Iris pigment epithelial cell (primary cell): ENCODE data around the gene FZD1.
A peak's percentile ranks its signal among the peaks of the same experiment; 100 is the strongest.

Experiments
- DNase-seq: peaks from one replicate; pipeline ENCODE4 v3.0.0-alpha.2; 2011; ENCODE audit warnings: low read depth

The FZD1 gene

DNA sequence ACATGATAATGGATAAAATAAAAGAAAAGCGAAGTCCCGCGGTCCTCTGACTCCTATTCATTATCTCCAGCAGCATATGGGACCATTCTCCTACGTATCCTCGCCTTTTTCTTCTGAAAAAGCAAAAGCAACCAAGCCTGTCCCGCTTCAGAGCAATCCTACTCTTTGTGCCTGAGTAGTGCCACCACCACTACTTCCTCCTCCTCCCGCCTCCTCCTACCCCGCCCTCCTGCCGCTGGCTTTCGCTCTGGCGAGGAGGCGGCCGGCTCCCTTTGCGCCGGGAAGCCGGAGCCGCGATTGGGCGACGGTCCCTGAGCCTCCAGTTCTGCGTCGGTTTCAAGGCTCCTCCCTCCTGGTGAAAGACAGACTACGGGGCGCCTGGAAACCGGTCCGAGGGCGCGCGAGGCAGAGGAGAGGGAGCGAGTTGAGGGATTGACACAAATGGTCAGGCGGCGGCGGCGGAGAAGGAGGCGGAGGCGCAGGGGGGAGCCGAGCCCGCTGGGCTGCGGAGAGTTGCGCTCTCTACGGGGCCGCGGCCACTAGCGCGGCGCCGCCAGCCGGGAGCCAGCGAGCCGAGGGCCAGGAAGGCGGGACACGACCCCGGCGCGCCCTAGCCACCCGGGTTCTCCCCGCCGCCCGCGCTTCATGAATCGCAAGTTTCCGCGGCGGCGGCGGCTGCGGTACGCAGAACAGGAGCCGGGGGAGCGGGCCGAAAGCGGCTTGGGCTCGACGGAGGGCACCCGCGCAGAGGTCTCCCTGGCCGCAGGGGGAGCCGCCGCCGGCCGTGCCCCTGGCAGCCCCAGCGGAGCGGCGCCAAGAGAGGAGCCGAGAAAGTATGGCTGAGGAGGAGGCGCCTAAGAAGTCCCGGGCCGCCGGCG is at the start of gene FZD1:
Gene FZD1 (plus strand): TSS at position 388 of the 878 bp plus-strand sequence. CDS start 448 bp downstream, at position 836.
- DNase-seq = peak; percentile 99

DNA sequence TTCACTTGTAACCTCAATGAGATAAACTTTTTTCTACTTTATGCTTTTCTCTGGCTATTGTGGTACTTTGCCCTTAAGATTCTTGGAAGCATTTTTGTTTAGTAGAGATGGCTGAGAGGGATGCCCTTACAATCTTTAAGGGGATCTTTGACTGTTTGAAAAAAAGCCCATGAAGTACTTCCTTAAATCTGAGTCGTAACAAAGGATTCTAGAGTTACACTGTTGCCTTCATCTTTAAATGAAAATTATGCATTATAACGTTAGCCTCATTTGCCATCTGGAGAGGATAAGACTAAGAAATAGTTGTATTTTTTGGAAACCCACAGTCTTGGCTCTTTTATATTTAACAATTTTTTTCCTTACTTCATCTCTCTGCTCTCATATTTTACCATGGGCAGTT is 37.8 kb upstream of the FZD1 start:
- DNase-seq = no peak

DNA sequence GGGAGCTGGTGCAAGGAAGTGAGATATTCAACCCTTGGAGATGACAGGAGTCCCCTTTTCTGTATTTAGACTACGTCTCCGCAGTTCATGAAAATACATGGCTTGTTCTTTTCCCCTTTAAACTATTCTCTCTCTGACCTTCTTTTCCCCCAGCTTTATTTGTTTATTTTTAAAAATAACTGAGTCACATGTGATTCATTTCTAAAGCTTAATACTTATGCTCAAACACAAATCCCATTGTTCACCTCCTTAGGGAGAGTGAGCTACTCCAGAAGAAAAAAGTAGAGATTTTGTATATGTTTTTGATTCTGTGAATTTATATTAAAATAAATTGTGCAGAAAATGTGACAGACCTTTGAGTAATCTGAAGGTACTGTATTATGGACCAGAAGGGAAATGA is 35.9 kb upstream of the FZD1 start:
- peak; percentile 45 for DNase-seq

DNA sequence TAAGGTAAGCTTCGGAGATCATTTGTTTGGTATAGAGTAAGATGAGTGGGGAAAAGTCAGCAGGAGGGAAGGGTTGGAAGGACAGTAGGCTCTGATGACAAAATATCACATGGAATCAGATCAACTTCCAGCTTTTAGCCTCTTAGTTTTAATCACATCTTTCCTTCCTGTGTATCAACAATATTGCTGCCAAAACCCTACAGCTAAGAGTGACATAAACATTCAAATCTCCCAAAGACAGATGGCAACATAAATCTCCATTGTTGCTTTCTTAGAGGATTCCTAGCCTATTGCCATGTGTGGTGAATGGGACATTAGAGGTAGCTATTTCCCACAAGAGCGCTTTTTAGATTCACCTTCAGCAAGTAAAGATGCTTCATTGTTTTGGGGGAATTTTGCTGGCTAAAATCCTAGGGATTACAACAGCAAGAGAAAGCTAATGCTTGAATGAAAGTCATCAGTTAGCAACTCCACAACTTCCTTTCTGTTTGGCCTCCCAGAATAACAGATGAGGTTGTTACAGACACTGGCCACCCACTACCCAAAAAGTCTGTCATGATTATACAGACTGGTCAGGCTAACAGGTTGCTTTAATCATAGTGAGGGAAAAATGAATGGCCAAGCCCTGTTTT is 35.2 kb upstream of the FZD1 start:
- DNase-seq = no peak

DNA sequence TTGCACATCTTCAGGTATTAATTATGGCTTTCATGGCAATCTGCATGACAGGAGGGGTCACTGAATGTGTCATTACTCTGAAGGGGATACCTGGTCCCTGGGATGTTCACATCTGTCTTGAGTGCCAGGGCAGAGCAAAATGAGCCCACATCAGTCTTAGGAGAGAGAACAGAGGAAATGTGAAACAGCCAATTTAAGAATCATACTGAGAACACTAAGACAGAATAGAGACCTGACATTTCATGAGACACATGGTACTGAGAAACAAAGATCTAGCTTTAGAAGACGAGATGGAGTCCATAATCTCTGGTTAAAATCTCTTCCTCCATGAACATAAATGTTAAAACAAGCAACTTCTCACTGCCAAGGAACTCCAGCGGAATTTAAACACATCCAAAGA is 34.1 kb upstream of the FZD1 start:
- DNase-seq = no peak

DNA sequence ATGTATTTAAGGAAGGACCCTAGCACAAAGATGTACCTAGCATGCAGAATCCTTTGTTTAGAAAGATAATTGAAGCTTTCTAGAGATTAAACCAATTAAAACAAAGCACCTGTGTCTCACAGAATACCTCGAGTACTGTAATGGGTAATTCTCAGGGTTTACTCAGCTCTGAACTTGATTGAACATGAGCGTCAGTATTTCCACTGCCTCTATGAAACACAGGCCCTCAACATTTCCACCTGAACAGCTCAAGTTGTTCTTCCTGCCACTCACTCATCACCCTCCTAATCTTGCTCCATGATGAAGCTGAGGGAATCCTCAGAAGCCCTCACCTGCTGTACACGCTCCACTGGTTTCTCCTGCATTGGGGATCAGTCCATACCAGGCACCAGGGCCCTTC is 33.7 kb upstream of the FZD1 start:
- DNase-seq = no peak

DNA sequence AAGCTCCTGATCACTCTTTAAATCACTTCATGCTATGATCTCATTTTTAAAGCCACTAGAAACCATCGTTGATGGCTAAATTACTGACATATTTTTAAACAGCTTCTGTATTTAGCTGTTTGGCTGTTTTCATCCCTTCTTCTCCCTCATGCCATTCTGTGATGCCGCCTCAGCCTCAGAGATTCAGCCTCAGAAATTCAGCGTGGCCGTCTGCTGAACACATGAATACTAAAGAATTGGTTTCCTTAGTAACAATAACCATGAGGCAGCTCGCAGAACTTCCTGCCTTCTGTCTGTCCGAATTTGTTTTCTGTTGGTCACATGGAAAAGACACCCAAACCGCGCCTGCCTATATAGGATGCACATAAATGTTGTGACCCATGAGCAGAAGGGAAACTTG is 31.0 kb upstream of the FZD1 start:
- no peak for DNase-seq

DNA sequence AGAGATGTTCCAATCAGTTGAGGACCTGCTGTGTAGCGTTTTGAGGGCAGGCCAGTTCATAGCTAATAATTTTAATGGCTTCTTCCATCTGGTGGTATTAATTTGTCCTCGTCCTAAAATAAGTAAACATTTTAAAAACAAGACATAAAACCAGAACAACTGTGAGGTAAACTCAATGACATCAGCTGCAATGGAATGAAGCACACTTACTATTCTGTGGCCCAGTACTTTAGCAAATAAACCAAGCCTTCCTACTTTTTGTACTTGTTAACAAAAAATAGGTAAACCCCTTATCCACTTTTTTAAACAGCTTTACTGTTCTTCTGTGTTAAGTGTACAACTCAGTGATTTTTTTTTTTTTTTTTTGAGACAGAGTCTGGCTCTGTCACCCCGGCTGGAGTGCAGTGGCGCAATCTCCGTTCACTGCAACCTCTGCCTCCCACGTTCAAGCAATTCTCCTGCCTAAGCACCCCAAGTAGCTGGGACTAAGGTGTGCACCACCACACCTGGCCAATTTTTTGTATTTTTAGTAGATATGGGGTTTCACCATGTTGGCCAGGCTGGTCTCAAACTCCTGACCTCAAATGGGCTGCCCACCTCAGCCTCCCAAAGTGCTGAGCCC is 28.9 kb upstream of the FZD1 start:
- DNase-seq = no peak

DNA sequence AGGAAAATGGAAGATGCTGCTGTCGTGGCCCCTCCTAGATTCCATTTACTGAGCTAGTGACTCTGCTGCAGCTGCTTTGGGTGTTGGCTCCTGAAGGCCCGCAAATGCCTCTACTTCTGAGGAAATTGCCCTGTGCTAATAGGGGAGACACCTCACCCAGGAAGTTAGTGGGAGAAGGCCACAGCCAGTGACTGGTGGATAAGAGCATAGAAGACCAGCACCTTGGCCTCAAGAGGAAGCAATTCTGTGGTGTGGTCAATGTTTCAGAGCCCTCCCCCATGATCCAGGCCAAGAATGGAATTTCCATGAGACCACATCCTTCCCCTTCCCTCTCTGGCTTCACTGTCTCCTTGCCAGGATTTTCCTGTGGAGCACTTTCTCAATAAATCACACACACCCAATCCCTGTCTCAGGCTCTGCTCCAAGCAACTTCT is 25.0 kb upstream of the FZD1 start:
- peak; percentile 78 for DNase-seq

DNA sequence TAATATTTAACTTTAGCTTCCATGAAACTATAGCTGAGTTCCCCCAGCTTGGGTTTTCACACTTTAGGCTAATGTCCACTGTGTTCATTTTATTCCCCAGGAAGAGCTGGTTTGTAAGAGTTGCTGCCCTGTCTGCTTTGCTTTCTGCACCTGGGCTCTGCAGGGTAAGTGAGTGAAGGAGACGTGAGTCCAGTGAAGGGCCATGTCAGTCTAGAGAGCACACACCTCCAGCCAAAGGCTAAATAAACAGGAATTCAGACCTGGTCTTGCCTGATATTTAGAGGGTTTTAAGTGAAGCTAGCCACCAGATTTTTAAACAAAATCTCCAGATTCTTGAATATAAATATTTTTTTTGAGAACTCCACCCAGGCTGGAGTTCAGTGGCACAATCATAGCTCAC is 24.5 kb upstream of the FZD1 start:
- no peak for DNase-seq

DNA sequence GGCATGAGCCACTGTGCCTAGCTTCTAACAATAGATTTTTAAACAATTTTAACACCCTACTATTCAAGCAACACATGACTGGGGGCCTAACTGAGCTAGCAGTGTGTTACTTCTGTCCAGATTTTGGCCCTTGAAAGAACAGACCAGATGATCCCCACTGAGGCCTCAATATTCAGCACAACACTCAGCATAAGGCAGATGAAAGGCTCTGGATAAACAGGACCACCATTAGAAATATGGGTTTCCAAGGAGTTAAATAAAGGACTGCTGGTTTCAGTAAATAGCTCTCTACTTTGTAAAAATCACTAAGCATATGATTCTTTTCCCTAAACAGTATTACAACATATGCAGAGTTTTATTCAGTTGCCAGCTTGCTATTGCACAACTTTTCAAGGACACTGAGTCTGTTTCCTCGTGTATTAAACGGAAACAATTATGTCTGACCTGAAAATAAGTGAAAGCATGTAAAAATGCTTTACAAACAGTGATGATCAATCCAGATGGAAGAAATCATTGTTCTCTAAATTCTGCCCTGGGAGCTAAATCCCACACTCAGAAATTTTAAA is 23.8 kb upstream of the FZD1 start:
- peak; percentile 86 for DNase-seq

DNA sequence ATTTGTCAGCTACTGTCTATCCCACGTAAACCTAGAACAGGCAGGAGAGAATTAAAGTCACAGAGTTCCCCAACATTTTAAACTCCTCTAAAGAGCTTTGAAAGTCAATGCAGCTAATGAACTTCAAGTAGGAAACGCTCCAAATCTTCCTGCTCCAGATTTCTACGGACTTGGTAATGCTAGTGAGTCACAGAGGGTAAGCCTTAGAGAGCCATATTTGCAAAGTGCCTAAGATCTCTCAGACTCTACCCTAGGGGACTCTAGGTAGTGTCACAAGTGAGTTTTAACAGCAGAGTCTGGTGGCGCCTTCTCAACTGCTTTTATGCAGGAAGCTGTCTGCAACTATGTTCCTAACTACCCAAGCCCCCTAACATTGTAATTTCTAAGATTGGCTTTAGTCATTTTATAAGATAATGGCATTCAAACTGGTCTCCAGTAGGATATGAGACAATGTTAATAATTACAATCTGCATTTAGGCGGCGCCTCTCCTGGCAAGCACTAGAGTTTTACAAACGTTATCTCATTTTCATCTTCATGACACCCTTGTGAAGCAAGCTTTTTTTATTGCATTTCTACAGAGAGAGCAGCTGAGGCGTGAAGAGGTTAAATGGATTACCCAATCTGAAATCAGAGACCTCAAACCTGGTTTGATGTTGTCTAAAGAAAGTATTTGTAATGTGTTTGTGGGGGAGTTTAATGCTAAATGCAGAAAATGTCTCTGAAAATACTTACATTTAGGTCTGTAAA is 22.0 kb upstream of the FZD1 start:
- peak; percentile 66 for DNase-seq

DNA sequence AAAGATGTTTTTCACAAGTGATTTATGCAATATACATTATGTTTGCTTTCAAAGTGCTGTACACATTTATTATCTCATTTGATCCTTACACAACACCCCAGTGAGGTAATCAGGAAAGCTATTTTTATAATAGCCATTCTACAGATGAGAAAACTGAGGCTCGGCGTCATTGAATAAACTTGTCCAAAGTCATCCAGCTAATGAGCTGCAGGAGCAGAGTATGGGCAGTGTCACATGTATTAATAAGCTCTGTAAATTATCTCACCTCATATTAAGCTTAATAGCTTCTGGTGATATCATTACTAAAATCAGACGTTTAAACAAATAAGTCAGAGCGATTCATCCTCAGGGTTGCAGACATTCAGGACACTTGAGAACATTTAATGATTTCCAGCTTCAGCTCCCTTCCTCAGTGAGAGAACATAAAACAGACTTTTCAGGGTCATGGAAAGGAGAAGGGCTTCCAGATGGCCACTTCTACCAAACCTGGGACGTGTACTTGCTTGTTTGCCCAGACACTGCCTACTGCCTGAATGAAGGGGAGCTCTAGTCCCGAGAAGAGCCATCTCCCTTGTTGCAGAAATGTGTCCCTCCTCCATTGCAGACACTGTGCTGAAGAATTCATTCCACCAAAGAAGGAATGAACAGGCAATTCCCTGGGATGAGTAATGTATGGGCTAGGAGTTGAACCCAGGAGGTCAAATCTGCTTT is 20.5 kb upstream of the FZD1 start:
- DNase-seq = peak; percentile 46

DNA sequence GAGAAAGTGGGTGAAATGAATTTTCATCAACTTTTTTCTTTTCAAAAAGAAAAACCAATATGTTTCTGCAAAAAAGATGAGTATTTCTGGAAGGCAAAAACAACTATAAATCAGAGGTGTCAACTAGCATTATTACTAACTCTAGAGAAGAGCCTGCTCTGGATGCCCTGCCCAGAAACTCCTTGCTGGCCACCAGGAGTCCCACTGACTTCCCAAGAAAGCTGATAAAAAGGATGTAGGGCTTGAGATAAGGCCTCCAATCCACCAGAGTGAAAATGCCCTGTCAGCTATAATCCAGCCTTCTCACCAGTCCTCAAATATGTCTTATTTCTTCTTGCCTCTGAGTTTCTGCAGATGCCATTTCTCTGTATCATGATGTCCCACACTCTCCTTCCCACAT is 16.7 kb upstream of the FZD1 start:
- no peak for DNase-seq

DNA sequence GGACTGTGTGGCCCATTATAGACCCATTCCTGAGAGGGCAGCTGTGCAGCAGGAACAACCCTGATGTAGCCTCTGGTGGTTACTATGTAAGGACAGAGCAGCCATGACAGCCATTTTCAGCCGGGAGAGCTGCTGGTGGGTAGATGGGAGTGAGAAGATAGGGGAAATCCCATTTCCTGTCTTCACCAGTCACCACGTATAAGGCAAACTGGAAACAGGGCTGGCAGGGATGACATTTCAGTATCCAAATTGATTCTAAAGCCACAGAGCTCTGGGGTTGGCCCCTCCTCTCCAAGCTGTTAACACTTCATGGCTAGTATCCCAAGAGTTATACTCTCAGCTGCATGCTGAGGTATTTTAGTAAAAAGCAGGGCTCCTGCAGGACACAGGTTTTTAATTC is 15.2 kb upstream of the FZD1 start:
- DNase-seq = no peak

DNA sequence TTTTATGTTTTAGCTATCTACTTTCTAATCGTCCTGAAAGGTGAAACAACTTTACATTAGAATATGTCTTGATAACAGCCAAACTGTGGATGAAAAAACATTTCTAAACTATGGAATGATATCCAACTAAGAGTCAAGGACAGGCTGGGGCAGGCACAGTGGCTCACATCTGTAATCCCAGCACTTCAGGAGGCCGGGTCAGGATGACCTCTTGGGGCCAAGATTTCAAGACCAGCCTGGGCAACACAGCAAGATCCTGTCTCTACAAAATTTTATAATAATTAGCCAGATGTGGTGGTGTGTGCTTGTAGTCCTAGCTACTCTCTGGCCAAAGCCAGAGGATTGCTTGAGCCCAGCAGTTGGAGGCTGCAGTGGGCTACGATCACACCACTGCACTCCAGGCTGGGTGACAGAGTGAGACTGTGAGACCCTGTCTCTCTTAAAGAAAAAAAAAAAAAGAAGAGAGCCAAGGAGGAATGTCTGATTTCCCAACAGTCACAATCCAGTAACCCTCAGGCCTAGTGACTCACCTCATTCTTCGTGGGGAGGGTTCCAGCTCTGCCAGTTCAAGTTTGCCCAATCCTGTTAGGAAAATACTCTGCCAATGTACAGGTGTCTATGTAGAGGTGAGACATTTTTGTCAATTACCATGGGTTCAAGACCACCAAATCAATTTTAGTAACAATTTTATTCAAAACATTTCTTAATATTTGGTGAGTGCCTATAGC is 14.6 kb upstream of the FZD1 start:
- peak; percentile 79 for DNase-seq

DNA sequence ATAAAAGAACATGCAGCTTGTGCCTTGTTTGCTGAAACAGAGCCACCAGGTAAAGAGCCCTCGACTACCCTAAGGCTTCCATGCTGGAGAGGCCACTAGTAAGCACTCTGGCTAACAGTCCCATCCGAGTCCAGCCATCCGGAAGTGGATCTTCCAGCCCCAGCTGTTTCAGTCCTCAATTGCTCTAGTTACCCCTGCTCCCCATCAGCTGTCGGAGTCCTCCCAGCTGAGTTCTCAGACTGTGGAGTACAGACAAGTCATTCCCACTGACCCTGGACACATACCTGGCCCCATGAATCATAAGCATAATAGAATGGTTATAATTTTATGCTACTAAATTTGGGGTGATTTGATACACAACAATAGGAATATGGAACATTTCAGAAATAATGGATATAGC is 13.5 kb upstream of the FZD1 start:
- no peak for DNase-seq

DNA sequence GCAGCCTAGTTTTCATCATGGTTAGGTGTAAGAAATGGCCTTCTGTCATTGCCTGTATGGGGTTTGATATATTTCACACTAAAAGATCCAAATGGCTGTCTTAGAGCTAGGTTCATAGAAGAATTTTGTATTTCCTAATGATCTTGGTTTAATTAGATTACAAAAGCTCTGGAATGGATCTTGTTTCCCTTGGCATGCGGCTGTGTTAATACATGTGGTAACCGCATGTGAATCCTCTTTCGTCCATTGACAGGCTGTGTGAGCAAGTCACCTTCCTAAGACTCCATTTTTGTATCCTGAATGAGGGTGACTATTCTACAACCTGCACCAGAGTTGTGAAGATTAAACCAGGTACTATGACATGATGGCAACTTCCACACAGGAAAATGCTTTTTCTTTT is 12.4 kb upstream of the FZD1 start:
- no peak for DNase-seq

DNA sequence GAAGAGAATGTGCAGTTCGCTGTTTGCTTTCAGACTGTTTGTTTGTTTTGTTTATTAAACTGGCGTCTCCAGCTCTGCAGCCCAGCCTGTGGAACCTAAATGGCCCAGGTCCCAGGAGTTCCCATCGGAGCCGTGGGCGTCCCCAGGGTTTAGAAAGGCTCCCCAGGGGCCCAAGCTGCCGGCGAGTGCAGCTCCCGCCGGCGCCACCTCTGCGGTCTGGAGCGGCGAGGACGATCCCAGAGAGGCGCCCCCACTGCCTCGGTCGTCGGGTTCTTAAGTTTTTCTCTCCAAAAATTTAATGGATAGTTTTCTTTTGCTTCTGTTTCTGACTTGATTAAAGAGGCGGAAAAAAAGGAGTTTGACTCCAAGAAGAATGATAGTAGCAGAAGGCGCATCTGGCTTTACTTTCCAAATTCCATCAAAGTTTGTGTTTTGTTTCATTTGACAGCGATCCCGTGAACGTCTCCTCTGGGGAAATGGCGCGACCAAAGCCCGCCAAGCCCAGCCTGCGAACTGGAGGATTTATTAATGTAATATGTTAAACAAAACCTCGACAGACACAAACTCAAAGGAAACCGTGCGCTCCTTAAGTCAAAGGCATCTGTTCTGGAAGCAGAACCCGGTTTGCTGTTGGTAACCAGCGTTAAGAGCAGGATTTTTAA is 718 bp upstream of the FZD1 start:
- DNase-seq = no peak
